M059J (cell line): ENCODE measurements around the gene TERB2. TPM values are rescaled to one million over a fixed set of nuclear protein-coding genes. Genes with fewer than 3 reads are reported as not detected.
"Not testable (repeated sequence)": the region's sequence is repeated elsewhere in the genome, so short reads cannot be mapped to it uniquely, and the experiment has no call there.

ENCODE experiments used
- DNase-seq: peaks from one replicate; pipeline ENCODE4 v3.0.0-alpha.2; 2012; ENCODE audit warnings: low read depth
- total RNA-seq: library from RNA; depleted of rRNA; stranded (reverse); fragments of >200 nt; shearing (Covaris generic); gene quantifications from 2 replicates; pipeline ENCODE4 v1.2.3, GENCODE V29; 2014; rRNA removed

The TERB2 gene
- total RNA-seq, 1 experiment from 2014 or later = not detected

GRCh38 chr15:45003731-45004410, 47.4 kb downstream of the TERB2 start:
- DNase-seq = not testable (repeated sequence)

GRCh38 chr15:45004590-45005175, 48.2 kb downstream of the TERB2 start:
- not testable (repeated sequence) for DNase-seq

GRCh38 chr15:45009046-45009445, 52.6 kb downstream of the TERB2 start:
- DNase-seq = no peak

GRCh38 chr15:45015114-45015513, 58.6 kb downstream of the TERB2 start:
- DNase-seq = not testable (repeated sequence)

GRCh38 chr15:45020222-45020900, 63.9 kb downstream of the TERB2 start:
- DNase-seq = not testable (repeated sequence)

- not testable (repeated sequence) for DNase-seq
These were observed 64.4 kb downstream of the TERB2 start for GRCh38 chr15:45020901-45021259.

- DNase-seq = peak; percentile 4
These were observed 64.9 kb downstream of the TERB2 start for GRCh38 chr15:45021348-45021747.

- DNase-seq = peak; percentile 81
These were observed 66.6 kb downstream of the TERB2 start, which contains the start of gene SORD for GRCh38 chr15:45022871-45023658. Gene SORD (plus strand): TSS chr15:45023195. CDS start chr15:45023284, 89 bp downstream.

GRCh38 chr15:45023659-45024225, 67.3 kb downstream of the TERB2 start:
- DNase-seq = peak; percentile 31

- not testable (repeated sequence) for DNase-seq
These were observed 68.2 kb downstream of the TERB2 start for GRCh38 chr15:45024649-45025048.

- not testable (repeated sequence) for DNase-seq
These were observed 69.1 kb downstream of the TERB2 start for GRCh38 chr15:45025627-45026026.

- DNase-seq = no peak
These were observed 70.2 kb downstream of the TERB2 start for GRCh38 chr15:45026651-45027190.

- no peak for DNase-seq
These were observed 70.7 kb downstream of the TERB2 start for GRCh38 chr15:45027220-45027619.

Other genes with a start within 250 kb of the TERB2 start
- gene PATL2, start 245.4 kb upstream of the TERB2 start, total RNA-seq = 2.0 and 2.6 TPM in 2 replicates
- gene B2M, start 245.2 kb upstream of the TERB2 start, total RNA-seq = 13,654 and 19,449 TPM in 2 replicates
- gene TRIM69, start 220.2 kb upstream of the TERB2 start, total RNA-seq = 34.8 and 37.2 TPM in 2 replicates
- 11.1 and 22.0 TPM in 2 replicates for gene SORD, start 66.5 kb downstream of the TERB2 start, total RNA-seq
- not detected in 2 replicates for gene DUOX2, start 157.5 kb downstream of the TERB2 start, total RNA-seq
- 0.05 TPM in 1 of 2 replicates, not detected in the other for gene DUOXA2, start 157.6 kb downstream of the TERB2 start, total RNA-seq
- not detected in 2 replicates for gene DUOXA1, start 173.2 kb downstream of the TERB2 start, total RNA-seq
- not detected in 2 replicates for gene DUOX1, start 173.3 kb downstream of the TERB2 start, total RNA-seq
- 0.96 and 1.5 TPM in 2 replicates for gene SHF, start 231.3 kb downstream of the TERB2 start, total RNA-seq